ENCODE results near the gene CD4.

DNA sequence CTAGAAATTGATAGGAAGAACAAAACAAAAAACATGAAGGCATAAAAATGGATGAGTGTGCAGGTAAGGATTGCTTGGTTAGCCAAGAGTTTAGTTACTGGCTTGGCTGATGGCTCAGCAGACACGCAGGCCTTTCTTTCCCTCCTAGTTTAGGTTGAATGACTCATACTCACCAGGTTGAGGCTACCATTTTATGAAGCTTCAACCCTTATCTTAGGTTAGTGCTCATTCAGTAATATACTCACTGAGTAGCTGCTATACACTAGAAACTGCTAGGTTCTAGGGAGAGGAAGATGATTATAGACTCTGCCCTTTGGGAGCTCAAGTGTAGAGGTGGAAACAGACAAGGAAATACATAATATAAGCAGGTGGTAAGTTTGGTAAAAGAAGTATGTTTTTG lies 44.9 kb downstream of the CD4 start:
- TF ChIP-seq, protein P1, sequence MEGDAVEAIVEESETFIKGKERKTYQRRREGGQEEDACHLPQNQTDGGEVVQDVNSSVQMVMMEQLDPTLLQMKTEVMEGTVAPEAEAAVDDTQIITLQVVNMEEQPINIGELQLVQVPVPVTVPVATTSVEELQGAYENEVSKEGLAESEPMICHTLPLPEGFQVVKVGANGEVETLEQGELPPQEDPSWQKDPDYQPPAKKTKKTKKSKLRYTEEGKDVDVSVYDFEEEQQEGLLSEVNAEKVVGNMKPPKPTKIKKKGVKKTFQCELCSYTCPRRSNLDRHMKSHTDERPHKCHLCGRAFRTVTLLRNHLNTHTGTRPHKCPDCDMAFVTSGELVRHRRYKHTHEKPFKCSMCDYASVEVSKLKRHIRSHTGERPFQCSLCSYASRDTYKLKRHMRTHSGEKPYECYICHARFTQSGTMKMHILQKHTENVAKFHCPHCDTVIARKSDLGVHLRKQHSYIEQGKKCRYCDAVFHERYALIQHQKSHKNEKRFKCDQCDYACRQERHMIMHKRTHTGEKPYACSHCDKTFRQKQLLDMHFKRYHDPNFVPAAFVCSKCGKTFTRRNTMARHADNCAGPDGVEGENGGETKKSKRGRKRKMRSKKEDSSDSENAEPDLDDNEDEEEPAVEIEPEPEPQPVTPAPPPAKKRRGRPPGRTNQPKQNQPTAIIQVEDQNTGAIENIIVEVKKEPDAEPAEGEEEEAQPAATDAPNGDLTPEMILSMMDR (IDR thresholded peaks at IDR 0.05 in 4 of 5, conservative IDR thresholded peaks at IDR 0.05 in 1 of 5): no peak
- TF ChIP-seq POLR2A (IDR thresholded peaks at IDR 0.05): no peak
